Neural cell (in vitro differentiated cells): ENCODE data around the gene JAK3.

ENCODE experiments used
- EP300 ChIP-seq: fragments of 450-650 bp; conservative IDR thresholded peaks from 2 replicates; pipeline ENCODE4 v1.6.1; 2014; ENCODE audit warnings: antibody characterized with exemption, mild to moderate bottlenecking, moderate library complexity; ENCODE audit not compliant: poor library complexity, severe bottlenecking
- POLR2AphosphoS5 ChIP-seq: IDR thresholded peaks from 2 replicates; pipeline ENCODE4 v1.6.1; 2012
- RAD21 ChIP-seq: fragments of 450-650 bp; conservative IDR thresholded peaks from 2 replicates; pipeline ENCODE4 v1.6.1; 2014; ENCODE audit warnings: antibody characterized with exemption, mild to moderate bottlenecking, moderate library complexity
- REST ChIP-seq: IDR thresholded peaks from 2 replicates; pipeline ENCODE4 v1.6.1; 2012; ENCODE audit warnings: borderline replicate concordance
- TAF1 ChIP-seq: IDR thresholded peaks from 2 replicates; pipeline ENCODE4 v1.6.1; 2012; ENCODE audit warnings: low read depth
- TF ChIP-seq, protein P1 (sequence below): fragments of 450-650 bp; IDR thresholded peaks from 2 replicates; pipeline ENCODE4 v1.5.1; 2014; ENCODE audit warnings: antibody characterized with exemption, mild to moderate bottlenecking, moderate library complexity; ENCODE audit not compliant: poor library complexity, severe bottlenecking

DNA sequence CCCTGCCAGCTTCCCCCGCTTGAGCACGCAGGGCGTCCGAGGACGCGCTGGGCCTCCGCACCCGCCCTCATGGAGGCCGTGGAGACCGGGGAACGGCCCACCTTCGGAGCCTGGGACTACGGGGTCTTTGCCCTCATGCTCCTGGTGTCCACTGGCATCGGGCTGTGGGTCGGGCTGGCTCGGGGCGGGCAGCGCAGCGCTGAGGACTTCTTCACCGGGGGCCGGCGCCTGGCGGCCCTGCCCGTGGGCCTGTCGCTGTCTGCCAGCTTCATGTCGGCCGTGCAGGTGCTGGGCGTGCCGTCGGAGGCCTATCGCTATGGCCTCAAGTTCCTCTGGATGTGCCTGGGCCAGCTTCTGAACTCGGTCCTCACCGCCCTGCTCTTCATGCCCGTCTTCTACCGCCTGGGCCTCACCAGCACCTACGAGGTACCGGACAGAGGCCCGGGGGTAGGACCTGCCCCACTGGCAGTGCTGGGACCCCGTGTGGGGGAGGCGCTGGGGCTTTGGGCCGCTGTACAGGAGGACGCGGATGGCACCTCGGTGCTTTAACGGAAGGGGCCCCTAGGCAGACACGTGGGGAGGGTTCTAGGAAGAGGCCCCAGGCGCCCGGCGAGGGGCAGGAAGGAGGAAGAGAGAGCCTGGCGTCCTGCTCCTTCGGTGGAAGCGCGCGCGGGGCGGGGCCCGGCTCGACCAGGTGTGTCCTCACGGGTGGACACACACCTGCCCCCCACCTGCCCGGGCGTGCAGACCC is 24.6 kb upstream of the JAK3 start:
- TF ChIP-seq, protein P1, sequence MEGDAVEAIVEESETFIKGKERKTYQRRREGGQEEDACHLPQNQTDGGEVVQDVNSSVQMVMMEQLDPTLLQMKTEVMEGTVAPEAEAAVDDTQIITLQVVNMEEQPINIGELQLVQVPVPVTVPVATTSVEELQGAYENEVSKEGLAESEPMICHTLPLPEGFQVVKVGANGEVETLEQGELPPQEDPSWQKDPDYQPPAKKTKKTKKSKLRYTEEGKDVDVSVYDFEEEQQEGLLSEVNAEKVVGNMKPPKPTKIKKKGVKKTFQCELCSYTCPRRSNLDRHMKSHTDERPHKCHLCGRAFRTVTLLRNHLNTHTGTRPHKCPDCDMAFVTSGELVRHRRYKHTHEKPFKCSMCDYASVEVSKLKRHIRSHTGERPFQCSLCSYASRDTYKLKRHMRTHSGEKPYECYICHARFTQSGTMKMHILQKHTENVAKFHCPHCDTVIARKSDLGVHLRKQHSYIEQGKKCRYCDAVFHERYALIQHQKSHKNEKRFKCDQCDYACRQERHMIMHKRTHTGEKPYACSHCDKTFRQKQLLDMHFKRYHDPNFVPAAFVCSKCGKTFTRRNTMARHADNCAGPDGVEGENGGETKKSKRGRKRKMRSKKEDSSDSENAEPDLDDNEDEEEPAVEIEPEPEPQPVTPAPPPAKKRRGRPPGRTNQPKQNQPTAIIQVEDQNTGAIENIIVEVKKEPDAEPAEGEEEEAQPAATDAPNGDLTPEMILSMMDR: no peak
- TF ChIP-seq RAD21 (no peak), EP300 (no peak), TAF1 (no peak), POLR2AphosphoS5 (no peak), REST (no peak)
